ENCODE results near the gene KIF3A. TPM values are rescaled to one million over a fixed set of nuclear protein-coding genes. Genes with fewer than 3 reads are reported as not detected.

The KIF3A gene
- total RNA-seq, 1 donor from 2014 or later, result 7.4 TPM

- no peak for DNase-seq (ENCODE audit: low read depth)
Observed at GRCh38 chr5:132679166-132679565, 58.2 kb downstream of the KIF3A start.

- no peak for DNase-seq (ENCODE audit: low read depth)
Observed at GRCh38 chr5:132678735-132679134, 58.6 kb downstream of the KIF3A start.

- no peak for DNase-seq (ENCODE audit: low read depth)
Observed at GRCh38 chr5:132677682-132678400, 59.5 kb downstream of the KIF3A start.

GRCh38 chr5:132677191-132677590 is 60.2 kb downstream of the KIF3A start:
- peak; percentile 89 for DNase-seq (ENCODE audit: low read depth)

GRCh38 chr5:132675936-132676689 is 61.2 kb downstream of the KIF3A start:
- no peak for DNase-seq (ENCODE audit: low read depth)

- peak; percentile 83 for DNase-seq (ENCODE audit: low read depth)
Observed at GRCh38 chr5:132674671-132675506, 62.5 kb downstream of the KIF3A start.

GRCh38 chr5:132673939-132674630 is 63.3 kb downstream of the KIF3A start, which contains the start of gene IL4:
TSS of gene IL4 (plus strand) at chr5:132673989. CDS start at chr5:132674051, 62 bp downstream.
- DNase-seq (ENCODE audit: low read depth), result no peak

- DNase-seq (ENCODE audit: low read depth), result no peak
Observed at GRCh38 chr5:132673488-132673887, 63.9 kb downstream of the KIF3A start.

- no peak for DNase-seq (ENCODE audit: low read depth)
Observed at GRCh38 chr5:132671000-132671399, 66.3 kb downstream of the KIF3A start.

GRCh38 chr5:132669966-132670882 is 67.1 kb downstream of the KIF3A start:
- no peak for DNase-seq (ENCODE audit: low read depth)

- DNase-seq (ENCODE audit: low read depth), result no peak
Observed at GRCh38 chr5:132669455-132669820, 67.9 kb downstream of the KIF3A start.

- no peak for DNase-seq (ENCODE audit: low read depth)
Observed at GRCh38 chr5:132668706-132669454, 68.5 kb downstream of the KIF3A start.

- DNase-seq (ENCODE audit: low read depth), result no peak
Observed at GRCh38 chr5:132667761-132668705, 69.3 kb downstream of the KIF3A start.

GRCh38 chr5:132667309-132667708 is 70.0 kb downstream of the KIF3A start:
- DNase-seq (ENCODE audit: low read depth), result no peak

GRCh38 chr5:132666310-132667123 is 70.8 kb downstream of the KIF3A start:
- no peak for DNase-seq (ENCODE audit: low read depth)

GRCh38 chr5:132665574-132666080 is 71.7 kb downstream of the KIF3A start:
- no peak for DNase-seq (ENCODE audit: low read depth)

GRCh38 chr5:132664696-132665209 is 72.6 kb downstream of the KIF3A start:
- peak; percentile 44 for DNase-seq (ENCODE audit: low read depth)
